Ovary (tissue), 3 donors: ENCODE measurements around the gene WNT11.

Experiments
- EP300 ChIP-seq: sonication (generic); formaldehyde crosslinking; IDR thresholded peaks from one replicate; pipeline ENCODE4 v1.6.1; 2017; ENCODE audit warnings: antibody characterized with exemption
- POLR2A ChIP-seq: fragments of 450-650 bp; IDR thresholded peaks from one replicate; pipeline ENCODE4 v1.6.1; 2017; ENCODE audit warnings: antibody characterized with exemption, mild to moderate bottlenecking, moderate library complexity
- TF ChIP-seq, protein P1 (sequence below), 3 donors: fragments of 450-650 bp in 2 of 3; fragments of 200-600 bp in 1 of 3; IDR thresholded peaks; one replicate each; pipeline versions ENCODE4 v1.5.1 to v1.8.0; 2016 to 2022; ENCODE audit warnings: antibody characterized with exemption in 3 of 3, mild to moderate bottlenecking in 1 of 3
- donor health status: DM: no; HTN: no; CAD: no.

DNA sequence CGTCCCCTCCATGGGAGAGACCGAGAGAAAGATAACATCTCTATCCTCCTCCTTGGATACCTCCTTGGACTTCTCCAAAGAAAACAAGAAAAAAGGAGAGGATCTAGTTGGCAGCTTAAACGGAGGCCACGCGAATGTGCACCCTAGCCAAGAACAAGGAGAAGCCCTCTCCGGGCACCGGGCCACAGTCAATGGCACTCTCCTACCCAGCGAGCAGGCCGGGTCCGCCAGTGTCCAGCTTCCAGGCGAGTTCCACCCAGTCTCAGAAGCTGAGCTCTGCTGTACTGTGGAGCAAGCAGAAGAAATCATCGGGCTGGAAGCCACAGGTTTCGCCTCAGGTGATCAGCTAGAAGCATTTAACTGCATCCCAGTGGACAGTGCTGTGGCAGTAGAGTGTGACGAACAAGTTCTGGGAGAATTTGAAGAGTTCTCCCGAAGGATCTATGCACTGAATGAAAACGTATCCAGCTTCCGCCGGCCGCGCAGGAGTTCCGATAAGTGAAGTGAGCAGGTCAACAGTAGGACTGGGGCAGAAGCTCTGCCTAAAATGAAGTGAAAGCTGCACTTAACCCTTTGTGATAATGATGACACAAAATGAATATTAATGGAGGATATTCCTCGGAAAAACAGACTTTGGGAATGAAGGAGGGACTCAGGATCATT, 65.3 kb downstream of the WNT11 start:
- TF ChIP-seq POLR2A = no peak
- TF ChIP-seq, protein P1, sequence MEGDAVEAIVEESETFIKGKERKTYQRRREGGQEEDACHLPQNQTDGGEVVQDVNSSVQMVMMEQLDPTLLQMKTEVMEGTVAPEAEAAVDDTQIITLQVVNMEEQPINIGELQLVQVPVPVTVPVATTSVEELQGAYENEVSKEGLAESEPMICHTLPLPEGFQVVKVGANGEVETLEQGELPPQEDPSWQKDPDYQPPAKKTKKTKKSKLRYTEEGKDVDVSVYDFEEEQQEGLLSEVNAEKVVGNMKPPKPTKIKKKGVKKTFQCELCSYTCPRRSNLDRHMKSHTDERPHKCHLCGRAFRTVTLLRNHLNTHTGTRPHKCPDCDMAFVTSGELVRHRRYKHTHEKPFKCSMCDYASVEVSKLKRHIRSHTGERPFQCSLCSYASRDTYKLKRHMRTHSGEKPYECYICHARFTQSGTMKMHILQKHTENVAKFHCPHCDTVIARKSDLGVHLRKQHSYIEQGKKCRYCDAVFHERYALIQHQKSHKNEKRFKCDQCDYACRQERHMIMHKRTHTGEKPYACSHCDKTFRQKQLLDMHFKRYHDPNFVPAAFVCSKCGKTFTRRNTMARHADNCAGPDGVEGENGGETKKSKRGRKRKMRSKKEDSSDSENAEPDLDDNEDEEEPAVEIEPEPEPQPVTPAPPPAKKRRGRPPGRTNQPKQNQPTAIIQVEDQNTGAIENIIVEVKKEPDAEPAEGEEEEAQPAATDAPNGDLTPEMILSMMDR (IDR thresholded peaks at IDR 0.05) = no peak
- no peak for TF ChIP-seq EP300
